WTC11 (cell line): ENCODE measurements around the gene GBA2. TPM values are rescaled to one million over a fixed set of nuclear protein-coding genes. Genes with fewer than 3 reads are reported as not detected.

Experiments
- ATAC-seq: fragments of 200-7000 bp; cut with Tn5 transposase; 2 replicates; pipeline ENCODE4 v1.10.0; 2021; ENCODE audit warnings: mild to moderate bottlenecking, moderate library complexity
- CTCF ChIA-PET: fragments of 300-600 bp; sonication (Branson Sonifier 250); formaldehyde crosslinking; loops from one replicate; lab custom pipeline; 2021; ENCODE audit warnings: antibody characterized with exemption; lab: Charles Lee
- POLR2A ChIA-PET: fragments of 350-600 bp; sonication (Branson Sonifier 250); formaldehyde crosslinking; loops from one replicate; lab custom pipeline; 2021; ENCODE audit warnings: antibody characterized with exemption; lab: Charles Lee
- DNase-seq: peaks from one replicate; pipeline ENCODE4 v3.0.0; 2021; ENCODE audit warnings: low spot score
- H3K27ac Mint-ChIP-seq: 2 replicates; pipeline ENCODE4 v1.8.0; 2021; ENCODE audit warnings: mixed read lengths
- H3K27me3 Mint-ChIP-seq: 2 replicates; pipeline ENCODE4 v1.8.0; 2021; ENCODE audit warnings: low read depth, mild to moderate bottlenecking, moderate library complexity, mixed read lengths
- H3K36me3 Mint-ChIP-seq: 2 replicates; pipeline ENCODE4 v1.8.0; 2021; ENCODE audit warnings: mixed read lengths
- H3K4me1 Mint-ChIP-seq: 2 replicates; pipeline ENCODE4 v1.8.0; 2022; ENCODE audit warnings: mixed read lengths
- H3K4me3 Mint-ChIP-seq: 2 replicates; pipeline ENCODE4 v1.8.0; 2021; ENCODE audit warnings: mild to moderate bottlenecking, moderate library complexity, mixed read lengths
- H3K9me3 Mint-ChIP-seq: 2 replicates; pipeline ENCODE4 v1.8.0; 2021; ENCODE audit warnings: mixed read lengths
- ATF3 ChIP-seq: sonication (generic); formaldehyde crosslinking; conservative IDR thresholded peaks from 2 replicates; pipeline ENCODE4 v1.8.1; 2022; ENCODE audit warnings: mild to moderate bottlenecking, missing genetic modification reagents
- CBFB ChIP-seq: sonication (generic); formaldehyde crosslinking; IDR thresholded peaks from 2 replicates; pipeline ENCODE4 v1.8.1; 2022; ENCODE audit warnings: mild to moderate bottlenecking, low read depth, missing genetic modification reagents
- E2F5 ChIP-seq: sonication (generic); formaldehyde crosslinking; IDR thresholded peaks from 2 replicates; pipeline ENCODE4 v1.8.1; 2022; ENCODE audit warnings: mild to moderate bottlenecking, moderate library complexity, missing genetic modification reagents
- ETV6 ChIP-seq: sonication (generic); formaldehyde crosslinking; IDR thresholded peaks from 2 replicates; pipeline ENCODE4 v1.8.1; 2022; ENCODE audit warnings: mild to moderate bottlenecking, missing genetic modification reagents
- FOXP4 ChIP-seq: sonication (generic); formaldehyde crosslinking; IDR thresholded peaks from 2 replicates; pipeline ENCODE4 v1.8.0; 2022; ENCODE audit warnings: mild to moderate bottlenecking, missing genetic modification reagents
- IRF1 ChIP-seq: sonication (generic); formaldehyde crosslinking; IDR thresholded peaks from 2 replicates; pipeline ENCODE4 v1.8.0; 2023; ENCODE audit warnings: missing genetic modification reagents
- NFE2L1 ChIP-seq: sonication (generic); formaldehyde crosslinking; IDR thresholded peaks from 2 replicates; pipeline ENCODE4 v1.8.1; 2023; ENCODE audit warnings: missing genetic modification reagents
- OVOL2 ChIP-seq: fragments of 250-450 bp; sonication (Bioruptor Pico); IDR thresholded peaks from 2 replicates; pipeline ENCODE4 v1.9.0; 2021; ENCODE audit warnings: mild to moderate bottlenecking, borderline replicate concordance
- PRDM15 ChIP-seq: sonication (generic); formaldehyde crosslinking; IDR thresholded peaks from 2 replicates; pipeline ENCODE4 v1.8.0; 2022; ENCODE audit warnings: missing genetic modification reagents
- PREB ChIP-seq: sonication (generic); formaldehyde crosslinking; IDR thresholded peaks from 2 replicates; pipeline ENCODE4 v1.8.1; 2022; ENCODE audit warnings: mild to moderate bottlenecking, missing genetic modification reagents, moderate library complexity, borderline replicate concordance
- ZBTB21 ChIP-seq: sonication (generic); formaldehyde crosslinking; IDR thresholded peaks from 2 replicates; pipeline ENCODE4 v1.8.1; 2023; ENCODE audit warnings: mild to moderate bottlenecking, missing genetic modification reagents, borderline replicate concordance
- ZNF423 ChIP-seq: fragments of 250-450 bp; sonication (Bioruptor Pico); IDR thresholded peaks from 2 replicates; pipeline ENCODE4 v2.1.2; 2022; ENCODE audit warnings: mild to moderate bottlenecking, moderate library complexity
- ZNF532 ChIP-seq: fragments of 250-450 bp; sonication (Bioruptor Pico); IDR thresholded peaks from 2 replicates; pipeline ENCODE4 v1.9.0; 2021; ENCODE audit warnings: mild to moderate bottlenecking, borderline replicate concordance
- total RNA-seq: library from RNA; stranded (reverse); gene quantifications from 3 replicates; pipeline ENCODE4 v1.2.3, GENCODE V29; 2021

Gene GBA2
- total RNA-seq, 1 experiment from 2014 or later: 104 TPM

GRCh38 chr9:35725362-35725761 is 23.7 kb downstream of the GBA2 start:
- Mint-ChIP-seq H3K27ac (no peak overlapping the region), H3K36me3 (peaks cover 41% of the 10 kb centered on the region), H3K4me3 (no peak overlapping the region), H3K27me3 (no peaks in the 10 kb centered on the region), H3K4me1 (no peaks in the 10 kb centered on the region; the same call in 1 of the 2 replicates), H3K9me3 (no peaks in the 10 kb centered on the region)
- no peak for TF ChIP-seq ZBTB21 (CRISPR knock-in tag)
- TF ChIP-seq CBFB (CRISPR knock-in tag): no peak
- TF ChIP-seq IRF1 (CRISPR knock-in tag): no peak
- TF ChIP-seq ATF3 (CRISPR knock-in tag): no peak
- no peak for TF ChIP-seq NFE2L1 (CRISPR knock-in tag)
- no peak for TF ChIP-seq ETV6
- no peak for TF ChIP-seq ZNF532 (CRISPR knock-in tag)
- TF ChIP-seq ZNF423: no peak
- TF ChIP-seq FOXP4: no peak
- no peak for TF ChIP-seq PRDM15 (CRISPR knock-in tag)
- TF ChIP-seq OVOL2: no peak
- no peak for TF ChIP-seq PREB (CRISPR knock-in tag)
- TF ChIP-seq E2F5 (CRISPR knock-in tag): no peak
- ChIA-PET CTCF (interaction anchor here (1.2 to 8.3 kb wide), 4 partner anchors 11 to 65 kb away, joined by 3 to 103 read pairs (median 13); partner anchors contain the start of gene ARHGEF39), POLR2A (no interaction called here)
- DNase-seq (no peak), ATAC-seq (no peak)
